A549 (cell line): Measurements from ENCODE around the gene SLAMF8. TPM values are rescaled to one million over a fixed set of nuclear protein-coding genes. Genes with fewer than 3 reads are reported as not detected.

Source experiments
- ATAC-seq, 2 experiments: fragments of 200-7000 bp in 1 of 2; fragments of >200 bp in 1 of 2; cut with Nextera tagmentation in 1 of 2; cut with Tn5 transposase in 1 of 2; 3 replicates each; pipeline versions ENCODE4 v1.8.0 to v1.9.1; 2018 to 2020; ENCODE audit warnings: mild to moderate bottlenecking in 1 of 2, moderate library complexity in 1 of 2
- CTCF ChIA-PET: fragments of 300-600 bp; sonication (Branson Sonifier 250); formaldehyde crosslinking; extraction: SDS; loops from one replicate; lab custom pipeline; 2021; ENCODE audit warnings: antibody characterized with exemption, inconsistent platforms; lab: Yijun Ruan, JAX
- POLR2A ChIA-PET: fragments of 350-600 bp; formaldehyde crosslinking; extraction: SDS; loops from one replicate; lab custom pipeline; 2021; ENCODE audit warnings: antibody characterized with exemption, inconsistent platforms; lab: Yijun Ruan, JAX
- DNase-seq, 2 experiments: peaks; one replicate each; pipeline versions ENCODE4 v3.0.0 to v3.0.0-alpha.2; 2011 to 2016; ENCODE audit warnings: low read depth in 1 of 2, low spot score in 1 of 2
- FAIRE-seq: peaks from 2 replicates; lab custom pipeline; 2011; peaks lifted over from hg19 to GRCh38; lab: Jason Lieb, UNC
- H3K27ac ChIP-seq, 2 experiments: fragments of >200 bp; sonication (Bioruptor Twin); formaldehyde crosslinking; 3 replicates each; pipeline ENCODE4 v1.5.1; 2016 to 2017
- H3K4me1 ChIP-seq: fragments of >200 bp; sonication (Bioruptor Twin); formaldehyde crosslinking; 3 replicates; pipeline ENCODE4 v1.6.1; 2016
- H3K4me2 ChIP-seq: fragments of >200 bp; sonication (Bioruptor Twin); formaldehyde crosslinking; 3 replicates; pipeline ENCODE4 v1.6.1; 2016
- H3K4me3 ChIP-seq: fragments of >200 bp; sonication (Bioruptor Twin); formaldehyde crosslinking; 3 replicates; pipeline ENCODE4 v1.5.1; 2016
- H3K9me3 ChIP-seq: fragments of >200 bp; sonication (Bioruptor Twin); formaldehyde crosslinking; 3 replicates; pipeline ENCODE4 v1.6.1; 2016
- BHLHE40 ChIP-seq: IDR thresholded peaks from 2 replicates; pipeline ENCODE4 v1.6.1; 2012; ENCODE audit warnings: low read depth, low read length, inconsistent platforms
- CEBPB ChIP-seq, 2 experiments: fragments of >200 bp in 1 of 2; sonication (Bioruptor Twin) in 1 of 2; formaldehyde crosslinking in 1 of 2; IDR thresholded peaks; 2 replicates each; pipeline ENCODE4 v1.6.1; 2012 to 2016
- CHD4 ChIP-seq: fragments of 200-600 bp; sonication (generic); IDR thresholded peaks from 2 replicates; pipeline ENCODE4 v1.6.1; 2016; ENCODE audit warnings: antibody characterized with exemption, mild to moderate bottlenecking, borderline replicate concordance
- EHF ChIP-seq: fragments of 250-450 bp; sonication (Bioruptor Pico); IDR thresholded peaks from 2 replicates; pipeline ENCODE4 v1.5.0; 2020; ENCODE audit warnings: mild to moderate bottlenecking
- FOSL2 ChIP-seq, 2 experiments: fragments of 450-650 bp in 1 of 2; fragments of >200 bp in 1 of 2; sonication (Bioruptor Twin) in 1 of 2; formaldehyde crosslinking; IDR thresholded peaks; 2 replicates each; pipeline versions ENCODE4 v1.5.0 to v1.6.1; 2016 to 2020; ENCODE audit warnings: mild to moderate bottlenecking in 1 of 2, moderate library complexity in 1 of 2
- HEYL ChIP-seq: fragments of 250-450 bp; sonication (Bioruptor Pico); IDR thresholded peaks from 2 replicates; pipeline ENCODE4 v1.8.0; 2021; ENCODE audit warnings: mild to moderate bottlenecking, moderate library complexity
- HOXB5 ChIP-seq: fragments of 250-450 bp; sonication (Bioruptor Pico); IDR thresholded peaks from 2 replicates; pipeline ENCODE4 v1.5.0; 2020; ENCODE audit warnings: mild to moderate bottlenecking, moderate library complexity
- JUN ChIP-seq, 2 experiments: fragments of >200 bp; sonication (Bioruptor Twin); formaldehyde crosslinking; IDR thresholded peaks; 2 replicates in 1 of 2; 3 replicates in 1 of 2; pipeline ENCODE4 v1.6.1; 2016 to 2017
- JUNB ChIP-seq: fragments of >200 bp; sonication (Bioruptor Twin); formaldehyde crosslinking; IDR thresholded peaks from 2 replicates; pipeline ENCODE4 v1.6.1; 2016
- MAFK ChIP-seq: fragments of 450-650 bp; IDR thresholded peaks from 2 replicates; pipeline ENCODE4 v1.6.1; 2014; ENCODE audit not compliant: partially characterized antibody
- MYC ChIP-seq: IDR thresholded peaks from 2 replicates; pipeline ENCODE4 v1.6.1; 2012; ENCODE audit warnings: mild to moderate bottlenecking, inconsistent platforms, low read length, improper control_type of control experiment, borderline replicate concordance
- NFE2L2 ChIP-seq: fragments of 150-350 bp; conservative IDR thresholded peaks from 2 replicates; pipeline ENCODE4 v1.6.1; 2014; ENCODE audit warnings: low read length
- NR3C1 ChIP-seq: fragments of >200 bp; sonication (Bioruptor Twin); formaldehyde crosslinking; IDR thresholded peaks from 3 replicates; pipeline ENCODE4 v1.6.1; 2017
- RARB ChIP-seq: fragments of 250-450 bp; sonication (Bioruptor Pico); IDR thresholded peaks from 2 replicates; pipeline ENCODE4 v1.8.0; 2021; ENCODE audit warnings: mild to moderate bottlenecking, moderate library complexity
- RCOR1 ChIP-seq: fragments of 150-350 bp; IDR thresholded peaks from 2 replicates; pipeline ENCODE4 v1.6.1; 2014; ENCODE audit warnings: antibody characterized with exemption, low read length, low read depth
- RFX5 ChIP-seq: fragments of 450-650 bp; IDR thresholded peaks from 2 replicates; pipeline ENCODE4 v1.7.1; 2014; ENCODE audit warnings: antibody characterized with exemption, mild to moderate bottlenecking, moderate library complexity
- TFCP2L1 ChIP-seq: fragments of 250-450 bp; sonication (Bioruptor Pico); IDR thresholded peaks from 2 replicates; pipeline ENCODE4 v1.5.0; 2021; ENCODE audit warnings: mild to moderate bottlenecking
- ZC3H11A ChIP-seq: fragments of 450-650 bp; IDR thresholded peaks from 2 replicates; pipeline ENCODE4 v1.6.1; 2014; ENCODE audit warnings: antibody characterized with exemption, mild to moderate bottlenecking
- ZNF302 ChIP-seq: fragments of 250-450 bp; sonication (Bioruptor Pico); IDR thresholded peaks from 2 replicates; pipeline ENCODE4 v1.9.0; 2021; ENCODE audit warnings: inconsistent platforms, mild to moderate bottlenecking, moderate library complexity
- WGBS: methylation state at CpG from one replicate; pipeline ENCODE4 v1.1.6; 2017; ENCODE audit errors: missing lambda C conversion rate; 5-methylcytosine and 5-hydroxymethylcytosine counted together
- polyA plus RNA-seq, 4 experiments: library from polyadenylated mRNA; depleted of rRNA in 3 of 4; stranded (reverse); fragments of >200 nt; fragmentation: RNase III in 1 of 4; extraction: RNeasy Plus Mini Kit Qiagen cat#74134 plus additional on column Dnase treatment in 1 of 4; gene quantifications; 2 replicates in 3 of 4; 3 replicates in 1 of 4; pipeline ENCODE4 v1.2.3, GENCODE V29; 2011 to 2017
- TF ChIP-seq, protein P1 (sequence below): fragments of >200 bp; sonication (Bioruptor Twin); formaldehyde crosslinking; IDR thresholded peaks from 3 replicates; pipeline ENCODE4 v1.6.1; 2016
- TF ChIP-seq, protein P2 (sequence below): fragments of 250-450 bp; sonication (Bioruptor Pico); IDR thresholded peaks from 2 replicates; pipeline ENCODE4 v1.5.0; 2020; ENCODE audit warnings: low read depth, mild to moderate bottlenecking, moderate library complexity
- TF ChIP-seq, protein P3 (sequence below): fragments of 150-350 bp; IDR thresholded peaks from 2 replicates; pipeline ENCODE4 v1.6.1; 2014; ENCODE audit warnings: low read depth, mild to moderate bottlenecking, low read length
- TF ChIP-seq, protein P4 (sequence below): IDR thresholded peaks from 2 replicates; pipeline ENCODE4 v1.6.1; 2012
- TF ChIP-seq, protein P5 (sequence below): fragments of 200-600 bp; sonication (generic); IDR thresholded peaks from 2 replicates; pipeline ENCODE4 v1.6.1; 2016; ENCODE audit warnings: antibody characterized with exemption, mild to moderate bottlenecking, moderate library complexity
- TF ChIP-seq, protein P6 (sequence below): fragments of >200 bp; sonication (Bioruptor Twin); formaldehyde crosslinking; IDR thresholded peaks from 2 replicates; pipeline ENCODE4 v1.6.1; 2016

SLAMF8 gene
- polyA plus RNA-seq, 2 of the 4 experiments (the other 2 are of a cell fraction): not detected

DNA sequence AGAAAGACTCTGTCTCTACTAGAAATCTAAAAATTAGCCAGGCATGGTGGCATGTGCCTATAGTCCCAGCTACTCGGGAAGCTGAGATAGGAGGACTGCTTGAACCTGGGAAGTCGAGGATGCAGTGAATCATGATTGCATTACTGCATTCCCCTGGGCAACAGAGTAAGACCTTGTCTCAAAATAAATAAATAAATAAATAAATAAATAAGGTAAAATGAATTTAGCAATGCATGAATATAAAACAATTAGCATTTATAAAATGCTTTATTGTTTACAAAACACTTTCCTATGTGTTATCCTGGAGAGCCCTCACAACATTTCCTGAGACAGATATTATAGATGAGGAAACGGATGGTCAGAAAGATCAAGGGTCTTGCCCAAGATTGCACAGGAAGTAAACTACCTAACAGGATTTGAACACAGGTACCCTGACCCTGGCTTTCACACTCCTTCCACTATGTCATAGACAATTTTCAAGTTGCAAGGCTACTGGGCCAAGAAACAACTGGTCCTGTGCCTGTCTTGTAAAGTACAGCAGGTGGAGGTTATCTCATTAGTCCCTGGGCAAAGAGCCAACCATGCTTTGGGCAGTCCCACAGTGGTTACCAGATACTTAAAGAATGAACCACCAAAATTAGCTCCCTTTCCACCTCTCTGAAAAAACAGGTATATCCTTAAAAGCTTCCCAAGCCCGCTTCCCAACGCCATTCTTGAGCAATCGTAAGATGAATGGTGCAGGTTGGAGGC, 51.2 kb downstream of the SLAMF8 start:
- H3K27ac ChIP-seq: no peak overlapping the region
- ATAC-seq (no peak), DNase-seq (no peak), FAIRE-seq (no peak)
- 92% methylated on average over 6 of the region's 6 CpGs for WGBS
- TF ChIP-seq RCOR1: no peak
- peak; percentile 40 for TF ChIP-seq ZC3H11A
- no peak overlapping the region for H3K4me2 ChIP-seq
- peaks cover 36% of the 10 kb centered on the region for H3K4me1 ChIP-seq
- ChIA-PET CTCF (interaction anchor here (1.0 to 5.8 kb wide), 7 partner anchors 9 to 716 kb away, joined by 3 to 64 read pairs (median 4); partner anchors contain the start of genes DUSP23 and SLAMF8), POLR2A (no interaction called here)
- no peaks in the 10 kb centered on the region for H3K9me3 ChIP-seq
- no peak overlapping the region for H3K4me3 ChIP-seq

DNA sequence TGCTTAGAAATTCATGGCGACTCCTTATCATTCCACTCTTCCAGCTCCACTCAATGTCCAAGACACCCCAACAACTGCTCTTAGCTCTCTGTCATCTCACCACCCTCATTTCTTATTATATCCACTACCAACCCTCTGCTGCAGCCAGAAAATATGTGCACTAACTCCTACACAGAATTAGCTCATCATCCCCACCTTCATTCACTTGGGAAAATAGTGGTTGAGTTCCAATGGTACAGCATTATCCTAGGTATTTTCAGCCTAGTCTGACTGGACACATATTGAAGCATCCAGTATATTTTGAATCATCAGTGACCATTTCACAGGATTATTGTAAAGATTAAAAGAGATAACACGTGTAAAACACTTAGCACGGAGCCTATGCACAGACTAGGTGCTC, 52.5 kb downstream of the SLAMF8 start:
- Histone ChIP-seq H3K27ac (peak overlapping the region in 1 of 2 experiments; percentile 70; a peak in 3 of 6 replicates), H3K4me3 (no peak overlapping the region), H3K4me1 (peaks cover 39% of the 10 kb centered on the region), H3K9me3 (no peaks in the 10 kb centered on the region), H3K4me2 (no peak overlapping the region; the same call in 2 of the 3 replicates)
- ChIA-PET POLR2A (no interaction called here), CTCF (interaction anchor here (0.6 to 5.8 kb wide), 11 partner anchors 12 to 807 kb away, joined by 3 to 64 read pairs (median 4); partner anchors contain the start of genes DUSP23 and SLAMF8)
- TF ChIP-seq, protein P1, sequence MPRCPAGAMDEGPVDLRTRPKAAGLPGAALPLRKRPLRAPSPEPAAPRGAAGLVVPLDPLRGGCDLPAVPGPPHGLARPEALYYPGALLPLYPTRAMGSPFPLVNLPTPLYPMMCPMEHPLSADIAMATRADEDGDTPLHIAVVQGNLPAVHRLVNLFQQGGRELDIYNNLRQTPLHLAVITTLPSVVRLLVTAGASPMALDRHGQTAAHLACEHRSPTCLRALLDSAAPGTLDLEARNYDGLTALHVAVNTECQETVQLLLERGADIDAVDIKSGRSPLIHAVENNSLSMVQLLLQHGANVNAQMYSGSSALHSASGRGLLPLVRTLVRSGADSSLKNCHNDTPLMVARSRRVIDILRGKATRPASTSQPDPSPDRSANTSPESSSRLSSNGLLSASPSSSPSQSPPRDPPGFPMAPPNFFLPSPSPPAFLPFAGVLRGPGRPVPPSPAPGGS: no peak
- TF ChIP-seq, protein P2, sequence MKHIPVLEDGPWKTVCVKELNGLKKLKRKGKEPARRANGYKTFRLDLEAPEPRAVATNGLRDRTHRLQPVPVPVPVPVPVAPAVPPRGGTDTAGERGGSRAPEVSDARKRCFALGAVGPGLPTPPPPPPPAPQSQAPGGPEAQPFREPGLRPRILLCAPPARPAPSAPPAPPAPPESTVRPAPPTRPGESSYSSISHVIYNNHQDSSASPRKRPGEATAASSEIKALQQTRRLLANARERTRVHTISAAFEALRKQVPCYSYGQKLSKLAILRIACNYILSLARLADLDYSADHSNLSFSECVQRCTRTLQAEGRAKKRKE (CRISPR knock-in tag): no peak
- TF ChIP-seq CHD4: no peak
- no peak for TF ChIP-seq RARB (CRISPR knock-in tag)
- no peak for TF ChIP-seq MYC
- TF ChIP-seq RFX5: no peak
- no peak for TF ChIP-seq FOSL2 (IDR thresholded peaks at IDR 0.05)
- no peak for TF ChIP-seq FOSL2 (CRISPR knock-in tag; IDR thresholded peaks at IDR 0.05)
- no peak for TF ChIP-seq EHF (CRISPR knock-in tag)
- no peak for TF ChIP-seq HOXB5 (CRISPR knock-in tag)
- TF ChIP-seq, protein P3, sequence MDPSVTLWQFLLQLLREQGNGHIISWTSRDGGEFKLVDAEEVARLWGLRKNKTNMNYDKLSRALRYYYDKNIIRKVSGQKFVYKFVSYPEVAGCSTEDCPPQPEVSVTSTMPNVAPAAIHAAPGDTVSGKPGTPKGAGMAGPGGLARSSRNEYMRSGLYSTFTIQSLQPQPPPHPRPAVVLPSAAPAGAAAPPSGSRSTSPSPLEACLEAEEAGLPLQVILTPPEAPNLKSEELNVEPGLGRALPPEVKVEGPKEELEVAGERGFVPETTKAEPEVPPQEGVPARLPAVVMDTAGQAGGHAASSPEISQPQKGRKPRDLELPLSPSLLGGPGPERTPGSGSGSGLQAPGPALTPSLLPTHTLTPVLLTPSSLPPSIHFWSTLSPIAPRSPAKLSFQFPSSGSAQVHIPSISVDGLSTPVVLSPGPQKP: no peak
- TF ChIP-seq HEYL: no peak
- no peak for TF ChIP-seq ZNF302 (CRISPR knock-in tag)
- no peak for TF ChIP-seq NR3C1
- TF ChIP-seq, protein P4, sequence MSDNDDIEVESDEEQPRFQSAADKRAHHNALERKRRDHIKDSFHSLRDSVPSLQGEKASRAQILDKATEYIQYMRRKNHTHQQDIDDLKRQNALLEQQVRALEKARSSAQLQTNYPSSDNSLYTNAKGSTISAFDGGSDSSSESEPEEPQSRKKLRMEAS: no peak
- no peak for DNase-seq
- 83% methylated on average over 3 of the region's 3 CpGs for WGBS
- no peak for FAIRE-seq
- ATAC-seq: no peak

DNA sequence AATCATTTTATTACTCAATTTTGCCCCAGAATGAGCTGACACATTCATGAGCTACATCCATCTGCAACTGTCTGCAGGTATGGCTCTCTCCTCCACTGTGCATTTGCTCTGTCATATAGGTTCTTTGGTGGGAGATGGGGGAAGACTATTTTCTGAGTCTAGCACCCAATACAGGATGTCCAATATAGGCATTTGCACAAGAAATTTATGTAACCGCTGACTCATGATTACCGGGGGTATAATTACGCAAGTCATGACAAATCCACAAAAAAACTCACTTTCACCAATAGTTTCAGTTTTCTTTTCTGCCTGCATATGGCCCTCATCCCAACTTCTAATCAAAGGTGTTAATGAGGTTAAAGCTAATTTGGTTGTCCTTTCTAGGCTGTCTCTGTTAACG, 53.3 kb downstream of the SLAMF8 start:
- Histone ChIP-seq H3K27ac (peak overlapping the region; percentile 47 to 70), H3K9me3 (no peaks in the 10 kb centered on the region), H3K4me2 (peak overlapping the region; percentile 51), H3K4me1 (peaks cover 39% of the 10 kb centered on the region), H3K4me3 (no peak overlapping the region)
- peak in 1 of 2 experiments; percentile 52 for DNase-seq
- ATAC-seq: no peak
- POLR2A ChIA-PET: no interaction called here
- peak; percentile 91 to 94 for TF ChIP-seq CEBPB (IDR thresholded peaks at IDR 0.05)
- TF ChIP-seq, protein P5, sequence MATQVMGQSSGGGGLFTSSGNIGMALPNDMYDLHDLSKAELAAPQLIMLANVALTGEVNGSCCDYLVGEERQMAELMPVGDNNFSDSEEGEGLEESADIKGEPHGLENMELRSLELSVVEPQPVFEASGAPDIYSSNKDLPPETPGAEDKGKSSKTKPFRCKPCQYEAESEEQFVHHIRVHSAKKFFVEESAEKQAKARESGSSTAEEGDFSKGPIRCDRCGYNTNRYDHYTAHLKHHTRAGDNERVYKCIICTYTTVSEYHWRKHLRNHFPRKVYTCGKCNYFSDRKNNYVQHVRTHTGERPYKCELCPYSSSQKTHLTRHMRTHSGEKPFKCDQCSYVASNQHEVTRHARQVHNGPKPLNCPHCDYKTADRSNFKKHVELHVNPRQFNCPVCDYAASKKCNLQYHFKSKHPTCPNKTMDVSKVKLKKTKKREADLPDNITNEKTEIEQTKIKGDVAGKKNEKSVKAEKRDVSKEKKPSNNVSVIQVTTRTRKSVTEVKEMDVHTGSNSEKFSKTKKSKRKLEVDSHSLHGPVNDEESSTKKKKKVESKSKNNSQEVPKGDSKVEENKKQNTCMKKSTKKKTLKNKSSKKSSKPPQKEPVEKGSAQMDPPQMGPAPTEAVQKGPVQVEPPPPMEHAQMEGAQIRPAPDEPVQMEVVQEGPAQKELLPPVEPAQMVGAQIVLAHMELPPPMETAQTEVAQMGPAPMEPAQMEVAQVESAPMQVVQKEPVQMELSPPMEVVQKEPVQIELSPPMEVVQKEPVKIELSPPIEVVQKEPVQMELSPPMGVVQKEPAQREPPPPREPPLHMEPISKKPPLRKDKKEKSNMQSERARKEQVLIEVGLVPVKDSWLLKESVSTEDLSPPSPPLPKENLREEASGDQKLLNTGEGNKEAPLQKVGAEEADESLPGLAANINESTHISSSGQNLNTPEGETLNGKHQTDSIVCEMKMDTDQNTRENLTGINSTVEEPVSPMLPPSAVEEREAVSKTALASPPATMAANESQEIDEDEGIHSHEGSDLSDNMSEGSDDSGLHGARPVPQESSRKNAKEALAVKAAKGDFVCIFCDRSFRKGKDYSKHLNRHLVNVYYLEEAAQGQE: no peak
- no peak for TF ChIP-seq TFCP2L1
- TF ChIP-seq NFE2L2: peak; percentile 96
- 0 out of 5 replicates have a peak, but pooled peaks of 1 of the 2 experiments have one; percentile 21 for TF ChIP-seq JUN (IDR thresholded peaks at IDR 0.05)
- 0 out of 2 replicates have a peak, but pooled peaks have one; percentile 12 for TF ChIP-seq HOXB5 (CRISPR knock-in tag)
- TF ChIP-seq, protein P4: 0 out of 2 replicates have a peak, but pooled peaks have one; percentile 9
- TF ChIP-seq, protein P6, sequence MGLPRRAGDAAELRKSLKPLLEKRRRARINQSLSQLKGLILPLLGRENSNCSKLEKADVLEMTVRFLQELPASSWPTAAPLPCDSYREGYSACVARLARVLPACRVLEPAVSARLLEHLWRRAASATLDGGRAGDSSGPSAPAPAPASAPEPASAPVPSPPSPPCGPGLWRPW: peak; percentile 61; the same call in 1 of the 2 replicates
- TF ChIP-seq BHLHE40: no peak
- peak; percentile 75 for TF ChIP-seq FOSL2 (IDR thresholded peaks at IDR 0.05)
- peak; percentile 71 for TF ChIP-seq FOSL2 (CRISPR knock-in tag; IDR thresholded peaks at IDR 0.05)
- peak; percentile 98 for TF ChIP-seq MAFK
- peak; percentile 52; the same call in 1 of the 2 replicates for TF ChIP-seq JUNB
- CTCF ChIA-PET: interaction anchor here (0.9 to 5.8 kb wide), 6 partner anchors 11 to 137 kb away, joined by 3 to 64 read pairs (median 8); no protein-coding TSS in a partner anchor
- FAIRE-seq: no peak
- WGBS: 52% methylated on average over 4 of the region's 4 CpGs
